HepG2 (cell line): ENCODE data around the gene PPP4R3A. TPM values are rescaled to one million over a fixed set of nuclear protein-coding genes. Genes with fewer than 3 reads are reported as not detected.

ENCODE experiments used
- GZF1 ChIP-seq: sonication (generic); formaldehyde crosslinking; IDR thresholded peaks from 2 replicates; pipeline ENCODE4 v1.5.1; 2020; ENCODE audit warnings: mild to moderate bottlenecking, missing genetic modification reagents
- HNRNPUL1 ChIP-seq: fragments of 200-400 bp; formaldehyde crosslinking; IDR thresholded peaks from 2 replicates; pipeline ENCODE4 v1.6.1; 2017; ENCODE audit warnings: low read depth, mild to moderate bottlenecking, low read length, moderate library complexity
- NR1H2 ChIP-seq: sonication (generic); formaldehyde crosslinking; IDR thresholded peaks from 2 replicates; pipeline ENCODE4 v1.8.1; 2022; ENCODE audit warnings: low read depth, missing genetic modification reagents, borderline replicate concordance
- PCBP1 ChIP-seq: fragments of 200-400 bp; formaldehyde crosslinking; IDR thresholded peaks from 2 replicates; pipeline ENCODE4 v1.6.1; 2017; ENCODE audit warnings: mild to moderate bottlenecking, low read depth, low read length, borderline replicate concordance
- PPARG ChIP-seq: conservative IDR thresholded peaks from 2 replicates; pipeline ENCODE4 v1.6.1; 2016; ENCODE audit warnings: missing biosample characterization, missing genetic modification reagents
- THAP8 ChIP-seq: sonication (generic); formaldehyde crosslinking; IDR thresholded peaks from 2 replicates; pipeline ENCODE4 v1.5.1; 2020; ENCODE audit warnings: missing genetic modification reagents, mild to moderate bottlenecking, borderline replicate concordance
- TMF1 ChIP-seq: sonication (generic); formaldehyde crosslinking; IDR thresholded peaks from 2 replicates; pipeline ENCODE4 v1.8.1; 2022; ENCODE audit warnings: low read depth, missing genetic modification reagents
- TOE1 ChIP-seq: sonication (generic); formaldehyde crosslinking; IDR thresholded peaks from 2 replicates; pipeline ENCODE4 v1.4.0; 2020; ENCODE audit warnings: mild to moderate bottlenecking, missing genetic modification reagents
- U2AF2 ChIP-seq: fragments of 200-400 bp; formaldehyde crosslinking; IDR thresholded peaks from 2 replicates; pipeline ENCODE4 v1.6.1; 2017; ENCODE audit warnings: low read depth, mild to moderate bottlenecking, low read length
- XRCC5 ChIP-seq: fragments of 200-400 bp; formaldehyde crosslinking; optimal IDR thresholded peaks from 2 replicates; pipeline ENCODE3; 2017; ENCODE audit warnings: mild to moderate bottlenecking, low read length
- ZBTB8A ChIP-seq: sonication (generic); formaldehyde crosslinking; IDR thresholded peaks from 2 replicates; pipeline ENCODE4 v1.4.0; 2020; ENCODE audit warnings: mild to moderate bottlenecking, low read depth, missing genetic modification reagents, borderline replicate concordance
- ZFAT ChIP-seq: sonication (generic); formaldehyde crosslinking; conservative IDR thresholded peaks from 2 replicates; pipeline ENCODE4 v1.8.1; 2023; ENCODE audit warnings: missing genetic modification reagents, inconsistent platforms
- ZNF253 ChIP-seq: sonication (generic); formaldehyde crosslinking; IDR thresholded peaks from 2 replicates; pipeline ENCODE4 v1.8.0; 2022; ENCODE audit warnings: mild to moderate bottlenecking, missing genetic modification reagents, borderline replicate concordance
- ZNF326 ChIP-seq: sonication (generic); formaldehyde crosslinking; IDR thresholded peaks from 2 replicates; pipeline ENCODE4 v1.4.0; 2020; ENCODE audit warnings: missing genetic modification reagents, borderline replicate concordance
- ZNF468 ChIP-seq: sonication (generic); formaldehyde crosslinking; IDR thresholded peaks from 2 replicates; pipeline ENCODE4 v1.8.0; 2022; ENCODE audit warnings: mild to moderate bottlenecking, moderate library complexity, missing genetic modification reagents
- ZNF703 ChIP-seq: sonication (generic); formaldehyde crosslinking; IDR thresholded peaks from 2 replicates; pipeline ENCODE4 v1.5.1; 2020; ENCODE audit warnings: missing genetic modification reagents, mild to moderate bottlenecking, moderate library complexity, borderline replicate concordance
- ZXDC ChIP-seq: sonication (generic); formaldehyde crosslinking; IDR thresholded peaks from 2 replicates; pipeline ENCODE4 v1.5.0; 2020; ENCODE audit warnings: mild to moderate bottlenecking, missing genetic modification reagents
- polyA plus RNA-seq, 8 experiments: library from polyadenylated mRNA; depleted of rRNA in 3 of 8; stranded (reverse) in 7 of 8; unstranded in 1 of 8; fragments of >200 nt; fragmentation: Illumina TruSeq in 4 of 8; extraction: Trizol in 4 of 8; gene quantifications; 2 replicates each; pipeline versions ENCODE4 v1.2.1 to v1.2.3, GENCODE V29; 2011 to 2016; ENCODE audit warnings: low read depth in 4 of 8, missing spikeins in 1 of 8, mixed read lengths in 1 of 8; ENCODE audit not compliant: insufficient read depth in 1 of 8
- total RNA-seq, 5 experiments: library from RNA; depleted of rRNA; stranded (reverse); fragments of >200 nt; fragmentation: Illumina TruSeq; extraction: Trizol; gene quantifications; 2 replicates each; pipeline ENCODE4 v1.2.3, GENCODE V29; 2016; ENCODE audit warnings: low read depth in 1 of 5
- TF ChIP-seq, protein P1 (sequence below): sonication (generic); formaldehyde crosslinking; IDR thresholded peaks from 2 replicates; pipeline ENCODE4 v1.8.0; 2023; ENCODE audit warnings: mild to moderate bottlenecking, missing genetic modification reagents
- TF ChIP-seq, protein P2 (sequence below): sonication (generic); formaldehyde crosslinking; IDR thresholded peaks from 2 replicates; pipeline ENCODE4 v1.5.1; 2020; ENCODE audit warnings: missing genetic modification reagents, mild to moderate bottlenecking, borderline replicate concordance
- TF ChIP-seq, protein P3 (sequence below): sonication (generic); formaldehyde crosslinking; IDR thresholded peaks from 2 replicates; pipeline ENCODE4 v1.4.0; 2020; ENCODE audit warnings: mild to moderate bottlenecking, missing genetic modification reagents

Gene PPP4R3A
- total and polyA plus RNA-seq, 2 of the 13 experiments (the other 11 are each of a cell fraction or from before 2014, with no cell fraction given), result 22.5 to 57.4 TPM

DNA sequence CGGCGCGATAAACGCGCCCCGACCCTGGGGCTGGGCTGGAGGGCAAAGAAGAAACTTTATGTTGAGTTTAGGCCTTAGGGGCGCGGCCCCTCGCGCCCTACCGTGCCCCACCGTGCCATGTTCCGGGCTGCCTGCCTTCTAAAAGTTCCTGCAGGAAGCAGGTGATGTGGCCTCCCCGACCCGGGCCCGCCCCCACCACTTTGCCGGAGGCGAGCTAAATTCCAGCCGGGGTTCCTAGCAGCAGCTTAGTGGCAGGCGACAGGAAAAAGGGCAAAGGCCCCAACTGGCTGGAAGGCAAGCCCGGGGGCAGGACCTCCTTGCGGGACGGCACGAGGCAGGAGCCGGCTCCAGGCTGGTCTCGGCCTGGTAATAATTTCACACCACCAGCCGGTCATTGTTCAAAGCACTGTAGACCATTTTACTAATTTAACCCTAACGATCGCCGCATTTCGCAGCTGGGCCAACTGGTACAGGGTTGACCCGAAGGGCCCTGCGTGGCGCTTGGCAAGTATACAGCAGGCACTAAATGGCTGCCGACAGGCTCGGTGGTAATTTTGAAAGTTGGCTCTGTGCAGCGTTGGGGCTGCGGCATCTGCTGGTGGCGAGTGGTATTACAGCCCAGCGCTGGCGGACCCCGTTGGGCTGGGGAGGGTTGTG lies 91.6 kb downstream of the PPP4R3A start (continued):
- TF ChIP-seq ZFAT (CRISPR knock-in tag), result no peak
- TF ChIP-seq PPARG, result no peak
- TF ChIP-seq U2AF2, result no peak
- no peak for TF ChIP-seq TOE1 (CRISPR knock-in tag)
- 0 out of 2 replicates have a peak, but pooled peaks have one; percentile 10 for TF ChIP-seq PCBP1
- no peak for TF ChIP-seq HNRNPUL1
- no peak for TF ChIP-seq ZXDC (CRISPR knock-in tag)
- peak; percentile 88 for TF ChIP-seq XRCC5
- no peak for TF ChIP-seq ZNF326
- 0 out of 2 replicates have a peak, but pooled peaks have one; percentile 26 for TF ChIP-seq GZF1 (CRISPR knock-in tag)
- 0 out of 2 replicates have a peak, but pooled peaks have one; percentile 3 for TF ChIP-seq ZNF468 (CRISPR knock-in tag)
- TF ChIP-seq, protein P1, sequence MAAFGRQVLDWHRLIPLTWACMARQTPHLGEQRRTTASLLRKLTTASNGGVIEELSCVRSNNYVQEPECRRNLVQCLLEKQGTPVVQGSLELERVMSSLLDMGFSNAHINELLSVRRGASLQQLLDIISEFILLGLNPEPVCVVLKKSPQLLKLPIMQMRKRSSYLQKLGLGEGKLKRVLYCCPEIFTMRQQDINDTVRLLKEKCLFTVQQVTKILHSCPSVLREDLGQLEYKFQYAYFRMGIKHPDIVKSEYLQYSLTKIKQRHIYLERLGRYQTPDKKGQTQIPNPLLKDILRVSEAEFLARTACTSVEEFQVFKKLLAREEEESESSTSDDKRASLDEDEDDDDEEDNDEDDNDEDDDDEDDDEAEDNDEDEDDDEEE (CRISPR knock-in tag), result 0 out of 2 replicates have a peak, but pooled peaks have one; percentile 9
- TF ChIP-seq THAP8 (CRISPR knock-in tag), result no peak
- TF ChIP-seq, protein P2, sequence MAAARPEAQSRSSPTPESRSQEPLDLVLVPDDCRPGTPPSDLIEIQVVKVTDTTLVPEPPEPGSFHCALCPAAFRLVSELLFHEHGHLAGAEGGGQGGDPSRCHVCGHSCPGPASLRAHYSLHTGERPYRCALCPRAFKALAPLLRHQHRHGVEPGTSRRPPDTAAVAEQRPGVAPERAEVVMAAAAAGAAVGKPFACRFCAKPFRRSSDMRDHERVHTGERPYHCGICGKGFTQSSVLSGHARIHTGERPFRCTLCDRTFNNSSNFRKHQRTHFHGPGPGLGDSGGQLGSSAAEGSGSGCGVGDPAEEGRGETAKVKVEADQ (CRISPR knock-in tag), result no peak
- no peak for TF ChIP-seq NR1H2 (CRISPR knock-in tag)
- TF ChIP-seq TMF1 (CRISPR knock-in tag), result no peak; the same call in 1 of the 2 replicates
- peak; percentile 60; the same call in 1 of the 2 replicates for TF ChIP-seq ZBTB8A (CRISPR knock-in tag)
- peak; percentile 16; the same call in 1 of the 2 replicates for TF ChIP-seq ZNF703 (CRISPR knock-in tag)
- TF ChIP-seq, protein P3, sequence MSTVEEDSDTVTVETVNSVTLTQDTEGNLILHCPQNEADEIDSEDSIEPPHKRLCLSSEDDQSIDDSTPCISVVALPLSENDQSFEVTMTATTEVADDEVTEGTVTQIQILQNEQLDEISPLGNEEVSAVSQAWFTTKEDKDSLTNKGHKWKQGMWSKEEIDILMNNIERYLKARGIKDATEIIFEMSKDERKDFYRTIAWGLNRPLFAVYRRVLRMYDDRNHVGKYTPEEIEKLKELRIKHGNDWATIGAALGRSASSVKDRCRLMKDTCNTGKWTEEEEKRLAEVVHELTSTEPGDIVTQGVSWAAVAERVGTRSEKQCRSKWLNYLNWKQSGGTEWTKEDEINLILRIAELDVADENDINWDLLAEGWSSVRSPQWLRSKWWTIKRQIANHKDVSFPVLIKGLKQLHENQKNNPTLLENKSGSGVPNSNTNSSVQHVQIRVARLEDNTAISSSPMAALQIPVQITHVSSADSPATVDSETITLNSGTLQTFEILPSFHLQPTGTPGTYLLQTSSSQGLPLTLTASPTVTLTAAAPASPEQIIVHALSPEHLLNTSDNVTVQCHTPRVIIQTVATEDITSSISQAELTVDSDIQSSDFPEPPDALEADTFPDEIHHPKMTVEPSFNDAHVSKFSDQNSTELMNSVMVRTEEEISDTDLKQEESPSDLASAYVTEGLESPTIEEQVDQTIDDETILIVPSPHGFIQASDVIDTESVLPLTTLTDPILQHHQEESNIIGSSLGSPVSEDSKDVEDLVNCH (CRISPR knock-in tag), result no peak
- TF ChIP-seq ZNF253, result no peak
